Activated CD8-positive, alpha-beta T cell treated with anti-CD3 and anti-CD28 coated beads for 36 hours (primary cell): ENCODE data around the gene ZNF77. TPM values are rescaled to one million over a fixed set of nuclear protein-coding genes. Genes with fewer than 3 reads are reported as not detected.

ENCODE experiments used
- ATAC-seq: fragments of 200-7000 bp; cut with Tn5 transposase; one replicate; pipeline ENCODE4 v1.10.0; 2021; ENCODE audit warnings: mild to moderate bottlenecking, moderate library complexity
- CTCF ChIA-PET: fragments of 350-600 bp; sonication (Branson Sonifier 250); formaldehyde crosslinking; loops from one replicate; lab custom pipeline; 2021; ENCODE audit warnings: antibody characterized with exemption; lab: Charles Lee
- POLR2A ChIA-PET: fragments of 350-600 bp; sonication (Branson Sonifier 250); formaldehyde crosslinking; loops from one replicate; lab custom pipeline; 2021; ENCODE audit warnings: antibody characterized with exemption; lab: Charles Lee
- DNase-seq: peaks from one replicate; pipeline ENCODE4 v3.0.0-alpha.2; 2020
- H3K27ac Mint-ChIP-seq: one replicate; pipeline ENCODE4 v1.8.0; 2021; ENCODE audit warnings: mild to moderate bottlenecking, mixed read lengths
- H3K27me3 Mint-ChIP-seq: one replicate; pipeline ENCODE4 v1.8.0; 2021; ENCODE audit warnings: mixed read lengths
- H3K36me3 Mint-ChIP-seq: one replicate; pipeline ENCODE4 v1.8.0; 2021; ENCODE audit warnings: low read depth, mixed read lengths
- H3K4me1 Mint-ChIP-seq: one replicate; pipeline ENCODE4 v1.8.0; 2021; ENCODE audit warnings: low read depth, mixed read lengths
- H3K4me3 Mint-ChIP-seq: one replicate; pipeline ENCODE4 v1.8.0; 2021; ENCODE audit warnings: mild to moderate bottlenecking, moderate library complexity, mixed read lengths
- H3K9me3 Mint-ChIP-seq: one replicate; pipeline ENCODE4 v1.8.0; 2021; ENCODE audit warnings: mixed read lengths
- CTCF ChIP-seq: fragments of 200-600 bp; IDR thresholded peaks from one replicate; pipeline ENCODE4 v1.8.0; 2022; ENCODE audit warnings: antibody characterized with exemption, mild to moderate bottlenecking
- intact Hi-C: fragments of 100-400 bp; cut with micrococcal nuclease; formaldehyde crosslinking; loops from one replicate; pipeline ENCODE4 v1.10.0; 2022
- total RNA-seq, 2 experiments: library from RNA; stranded (reverse); gene quantifications; one replicate each; pipeline ENCODE4 v1.2.3, GENCODE V29; 2021

The ZNF77 gene
- total RNA-seq, 2 experiments from 2014 or later, result 2.6 to 2.8 TPM

GRCh38 chr19:2963122-2963521, 18.4 kb upstream of the ZNF77 start:
- CTCF ChIA-PET, result interaction anchor here (0.9 to 3.2 kb wide), 17 partner anchors 11 to 261 kb away, joined by 3 to 20 read pairs (median 6); partner anchors contain the start of genes CELF5 and TLE6
- peaks cover 3% of the 10 kb centered on the region for H3K4me1 Mint-ChIP-seq
- ATAC-seq, result no peak
- intact Hi-C loops, result loop anchor here (10.0 kb wide), 1 partner anchor 142 kb away; no protein-coding TSS in a partner anchor
- POLR2A ChIA-PET, result interaction anchor here (0.6 kb wide), 1 partner anchor 138 kb away, joined by 3 read pairs; no protein-coding TSS in a partner anchor
- H3K4me3 Mint-ChIP-seq, result no peak overlapping the region
- no peak overlapping the region for H3K27ac Mint-ChIP-seq
- no peak for TF ChIP-seq CTCF
- H3K27me3 Mint-ChIP-seq, result no peaks in the 10 kb centered on the region
- no peaks in the 10 kb centered on the region for H3K9me3 Mint-ChIP-seq
- no peaks in the 10 kb centered on the region for H3K36me3 Mint-ChIP-seq
- no peak for DNase-seq

- Mint-ChIP-seq H3K27ac (no peak overlapping the region), H3K4me3 (no peak overlapping the region)
- POLR2A ChIA-PET, result no interaction called here
Measured at GRCh38 chr19:2962018-2962670, 17.4 kb upstream of the ZNF77 start.

GRCh38 chr19:2960120-2960519, 15.3 kb upstream of the ZNF77 start:
- ChIA-PET POLR2A (no interaction called here), CTCF (interaction anchor here (0.7 to 2.3 kb wide), 5 partner anchors 10 to 337 kb away, joined by 3 to 11 read pairs (median 3); no protein-coding TSS in a partner anchor)
- no peak for ATAC-seq
- DNase-seq, result no peak
- Mint-ChIP-seq H3K4me3 (no peak overlapping the region), H3K9me3 (no peaks in the 10 kb centered on the region), H3K27me3 (no peaks in the 10 kb centered on the region), H3K36me3 (no peaks in the 10 kb centered on the region), H3K4me1 (peaks cover 3% of the 10 kb centered on the region), H3K27ac (no peak overlapping the region)
- intact Hi-C loops, result loop anchor here (10.0 kb wide), 1 partner anchor 145 kb away; no protein-coding TSS in a partner anchor
- no peak for TF ChIP-seq CTCF

More at GRCh38 chr19:2962018-2962670, 17.4 kb upstream of the ZNF77 start:
- intact Hi-C loops, result loop anchor here (10.0 kb wide), 1 partner anchor 143 kb away; no protein-coding TSS in a partner anchor
- H3K27me3 Mint-ChIP-seq, result no peaks in the 10 kb centered on the region
- DNase-seq, result peak; percentile 65
- peak; percentile 84 for ATAC-seq
- TF ChIP-seq CTCF, result peak; percentile 81
- no peaks in the 10 kb centered on the region for H3K9me3 Mint-ChIP-seq
- CTCF ChIA-PET, result interaction anchor here (0.6 to 3.2 kb wide), 26 partner anchors 10 to 262 kb away, joined by 3 to 20 read pairs (median 4); partner anchors contain the start of genes CELF5 and TLE6
- H3K36me3 Mint-ChIP-seq, result no peaks in the 10 kb centered on the region
- peaks cover 3% of the 10 kb centered on the region for H3K4me1 Mint-ChIP-seq

GRCh38 chr19:2957160-2957559, 12.4 kb upstream of the ZNF77 start:
- Mint-ChIP-seq H3K36me3 (no peaks in the 10 kb centered on the region), H3K27me3 (no peaks in the 10 kb centered on the region), H3K4me3 (no peak overlapping the region), H3K9me3 (no peaks in the 10 kb centered on the region), H3K27ac (no peak overlapping the region), H3K4me1 (peaks cover 2% of the 10 kb centered on the region)
- intact Hi-C loops, result loop anchor here (10.0 kb wide), 1 partner anchor 108 kb away; the partner anchor contains the start of gene TLE5
- ChIA-PET POLR2A (no interaction called here), CTCF (interaction anchor here (1.1 to 2.6 kb wide), 4 partner anchors 147 to 169 kb away, joined by 3 to 10 read pairs (median 6); no protein-coding TSS in a partner anchor)
- no peak for DNase-seq
- no peak for TF ChIP-seq CTCF
- ATAC-seq, result no peak
